Mesenchymal stem cell (in vitro differentiated cells and primary cell): ENCODE data around the gene CLSTN1.

Experiments
- DNase-seq: peaks from one replicate; pipeline ENCODE4 v3.0.0-alpha.2; 2013
- H2AFZ ChIP-seq: one replicate; pipeline ENCODE4 v1.6.1; 2013; ENCODE audit warnings: low read depth, mild to moderate bottlenecking, control low read depth, inconsistent platforms, low read length, moderate library complexity
- H2AK5ac ChIP-seq: 2 replicates; pipeline ENCODE4 v1.6.1; 2013; ENCODE audit warnings: low read length, moderate library complexity, mild to moderate bottlenecking, inconsistent platforms; ENCODE audit not compliant: severe bottlenecking
- H2BK120ac ChIP-seq: one replicate; pipeline ENCODE4 v1.6.1; 2013; ENCODE audit warnings: low read depth, mild to moderate bottlenecking, inconsistent platforms, low read length, moderate library complexity
- H2BK12ac ChIP-seq, 2 experiments: one replicate each; pipeline ENCODE4 v1.6.1; 2013; ENCODE audit warnings: inconsistent platforms in 2 of 2, low read length in 2 of 2, mild to moderate bottlenecking in 2 of 2, moderate library complexity in 2 of 2, control low read depth in 1 of 2
- H2BK15ac ChIP-seq: one replicate; pipeline ENCODE4 v1.6.1; 2013; ENCODE audit warnings: mild to moderate bottlenecking, low read depth, inconsistent platforms; ENCODE audit not compliant: poor library complexity, severe bottlenecking
- H2BK5ac ChIP-seq: 2 replicates; pipeline ENCODE4 v1.6.1; 2013; ENCODE audit warnings: low read depth, mild to moderate bottlenecking, low read length, control low read depth, inconsistent platforms; ENCODE audit not compliant: poor library complexity, severe bottlenecking
- H3K14ac ChIP-seq, 2 experiments: one replicate each; pipeline ENCODE4 v1.6.1; 2013; ENCODE audit warnings: inconsistent platforms in 2 of 2, low read length in 2 of 2, control low read depth in 1 of 2, mild to moderate bottlenecking in 1 of 2, moderate library complexity in 1 of 2
- H3K18ac ChIP-seq, 2 experiments: one replicate each; pipeline ENCODE4 v1.6.1; 2013; ENCODE audit warnings: inconsistent platforms in 2 of 2, low read length in 2 of 2, control low read depth in 1 of 2, low read depth in 1 of 2, mild to moderate bottlenecking in 1 of 2
- H3K23ac ChIP-seq, 2 experiments: one replicate each; pipeline ENCODE4 v1.6.1; 2013; ENCODE audit warnings: inconsistent platforms in 2 of 2, low read length in 2 of 2, mild to moderate bottlenecking in 2 of 2, moderate library complexity in 2 of 2, control low read depth in 1 of 2
- H3K27ac ChIP-seq: 2 replicates; pipeline ENCODE4 v1.5.1; 2013; ENCODE audit warnings: mild to moderate bottlenecking, moderate library complexity, low read length, control low read depth, inconsistent platforms; ENCODE audit not compliant: poor library complexity, severe bottlenecking
- H3K27me3 ChIP-seq, 2 experiments: 2 replicates each; pipeline versions ENCODE4 v1.6.1 to v1.7.0; 2013; ENCODE audit warnings: low read length in 2 of 2, mild to moderate bottlenecking in 2 of 2, moderate library complexity in 2 of 2, control low read depth in 1 of 2, inconsistent platforms in 1 of 2; ENCODE audit not compliant: control insufficient read depth in 1 of 2, insufficient read depth in 1 of 2
- H3K36me3 ChIP-seq, 2 experiments: 2 replicates each; pipeline versions ENCODE4 v1.6.1 to v1.7.0; 2013; ENCODE audit warnings: low read length in 2 of 2, control low read depth in 1 of 2, inconsistent platforms in 1 of 2, low read depth in 1 of 2, mild to moderate bottlenecking in 1 of 2; ENCODE audit not compliant: insufficient read depth in 2 of 2, control insufficient read depth in 1 of 2
- H3K4ac ChIP-seq, 2 experiments: one replicate each; pipeline ENCODE4 v1.6.1; 2013; ENCODE audit warnings: inconsistent platforms in 2 of 2, low read length in 2 of 2, mild to moderate bottlenecking in 2 of 2, moderate library complexity in 2 of 2, control low read depth in 1 of 2, low read depth in 1 of 2
- H3K4me1 ChIP-seq: 2 replicates; pipeline ENCODE4 v1.6.1; 2013; ENCODE audit warnings: low read depth, low read length, control low read depth; ENCODE audit not compliant: control insufficient read depth, insufficient read depth
- H3K4me2 ChIP-seq: 2 replicates; pipeline ENCODE4 v1.6.1; 2013; ENCODE audit warnings: low read length, mild to moderate bottlenecking, inconsistent platforms; ENCODE audit not compliant: poor library complexity, severe bottlenecking
- H3K4me3 ChIP-seq, 2 experiments: 2 replicates each; pipeline versions ENCODE4 v1.5.1 to v1.7.0; 2013; ENCODE audit warnings: low read length in 2 of 2, mild to moderate bottlenecking in 2 of 2, control low read depth in 1 of 2, low read depth in 1 of 2; ENCODE audit not compliant: insufficient read depth in 1 of 2
- H3K79me1 ChIP-seq: replicated peaks from 2 replicates; pipeline ENCODE4 v1.6.1; 2013; ENCODE audit warnings: mild to moderate bottlenecking, control low read depth, low read length, inconsistent platforms; ENCODE audit not compliant: poor library complexity, severe bottlenecking
- H3K9ac ChIP-seq: 2 replicates; pipeline ENCODE4 v1.7.0; 2013; ENCODE audit warnings: mild to moderate bottlenecking, low read length, moderate library complexity
- H3K9me3 ChIP-seq: 2 replicates; pipeline ENCODE4 v1.7.0; 2013; ENCODE audit warnings: mild to moderate bottlenecking, low read length; ENCODE audit not compliant: control insufficient read depth
- H4K8ac ChIP-seq: one replicate; pipeline ENCODE4 v1.6.1; 2013; ENCODE audit warnings: inconsistent platforms, mild to moderate bottlenecking, low read length, moderate library complexity
- H4K91ac ChIP-seq: one replicate; pipeline ENCODE4 v1.6.1; 2013; ENCODE audit warnings: mild to moderate bottlenecking, low read length, inconsistent platforms
- WGBS: methylation state at CpG from one replicate; pipeline ENCODE4 v1.1.7; 2013; ENCODE audit warnings: mixed read lengths; 5-methylcytosine and 5-hydroxymethylcytosine counted together

CLSTN1 gene

DNA sequence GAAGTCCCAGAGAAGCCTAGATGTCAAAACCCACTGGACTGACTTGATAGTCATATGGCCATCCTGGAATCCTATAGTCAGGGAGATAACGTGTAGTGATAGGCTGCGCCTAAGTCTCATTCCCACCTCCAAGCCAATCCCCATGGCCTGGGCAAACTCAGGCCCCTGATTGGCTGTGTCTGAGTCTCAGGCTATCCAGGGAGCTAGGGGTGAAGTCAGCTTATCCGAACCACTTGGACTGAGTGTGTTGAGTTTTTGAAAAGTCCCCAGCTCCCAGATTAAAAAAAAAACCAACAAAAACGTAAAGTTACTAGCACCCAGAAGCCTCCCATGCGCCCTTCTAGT is 120.6 kb downstream of the CLSTN1 start:
- DNase-seq, result no peak
- H2BK12ac ChIP-seq, result no peak overlapping the region
- peaks cover 0 to 13% of the 10 kb centered on the region in 2 experiments for H3K36me3 ChIP-seq
- H3K79me1 ChIP-seq, result peaks cover 19% of the 10 kb centered on the region
- no peak overlapping the region for H3K9ac ChIP-seq
- no peak overlapping the region for H3K27ac ChIP-seq
- H4K8ac ChIP-seq, result no peak overlapping the region
- no peak overlapping the region for H2AK5ac ChIP-seq
- no peak overlapping the region for H3K4me3 ChIP-seq
- H3K18ac ChIP-seq, result no peak overlapping the region
- WGBS, result 97% methylated on average over 3 of the region's 5 CpGs
- H3K4me1 ChIP-seq, result peaks cover 30% of the 10 kb centered on the region
- H3K4ac ChIP-seq, result no peak overlapping the region
- H2BK15ac ChIP-seq, result no peak overlapping the region
- no peak overlapping the region for H2BK5ac ChIP-seq
- no peaks in the 10 kb centered on the region for H3K9me3 ChIP-seq
- no peak overlapping the region for H2BK120ac ChIP-seq
- H4K91ac ChIP-seq, result no peak overlapping the region
- no peak overlapping the region for H3K14ac ChIP-seq
- H3K23ac ChIP-seq, result no peak overlapping the region
- no peak overlapping the region for H3K4me2 ChIP-seq
- no peaks in the 10 kb centered on the region for H3K27me3 ChIP-seq
- H2AFZ ChIP-seq, result no peak overlapping the region

DNA sequence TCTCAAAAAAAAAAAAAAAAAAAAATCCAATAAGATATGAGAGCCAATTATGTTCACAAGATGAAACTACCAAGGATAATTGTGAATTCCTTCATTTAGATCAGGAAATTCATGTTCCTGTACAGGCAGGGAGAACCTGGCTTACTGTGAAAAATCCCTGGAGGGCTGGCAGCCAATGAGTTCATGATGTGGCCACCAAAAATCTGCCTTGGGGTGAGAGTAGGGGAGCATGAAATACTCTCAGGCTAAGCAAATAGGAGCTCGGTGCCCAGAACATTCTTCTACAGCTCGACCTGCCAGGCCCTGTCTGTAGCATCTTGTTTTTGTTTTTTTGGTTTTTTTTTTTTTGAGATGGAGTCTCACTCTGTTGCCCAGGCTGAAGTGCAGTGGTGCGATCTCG is 122.1 kb downstream of the CLSTN1 start:
- Histone ChIP-seq H3K14ac (no peak overlapping the region), H3K9me3 (no peaks in the 10 kb centered on the region), H3K23ac (no peak overlapping the region), H2BK12ac (no peak overlapping the region), H4K91ac (no peak overlapping the region), H2AK5ac (peak overlapping the region; percentile 86), H3K27ac (no peak overlapping the region), H3K18ac (no peak overlapping the region), H3K27me3 (no peaks in the 10 kb centered on the region), H4K8ac (no peak overlapping the region), H3K79me1 (peaks cover 17% of the 10 kb centered on the region), H3K4me3 (no peak overlapping the region), H3K9ac (no peak overlapping the region), H2BK15ac (no peak overlapping the region), H3K36me3 (peaks cover 0 to 18% of the 10 kb centered on the region in 2 experiments), H2AFZ (no peak overlapping the region), H3K4ac (no peak overlapping the region), H2BK5ac (no peak overlapping the region), H3K4me2 (no peak overlapping the region), H3K4me1 (peaks cover 34% of the 10 kb centered on the region), H2BK120ac (no peak overlapping the region)
- 90% methylated on average over 4 of the region's 4 CpGs for WGBS
- no peak for DNase-seq

DNA sequence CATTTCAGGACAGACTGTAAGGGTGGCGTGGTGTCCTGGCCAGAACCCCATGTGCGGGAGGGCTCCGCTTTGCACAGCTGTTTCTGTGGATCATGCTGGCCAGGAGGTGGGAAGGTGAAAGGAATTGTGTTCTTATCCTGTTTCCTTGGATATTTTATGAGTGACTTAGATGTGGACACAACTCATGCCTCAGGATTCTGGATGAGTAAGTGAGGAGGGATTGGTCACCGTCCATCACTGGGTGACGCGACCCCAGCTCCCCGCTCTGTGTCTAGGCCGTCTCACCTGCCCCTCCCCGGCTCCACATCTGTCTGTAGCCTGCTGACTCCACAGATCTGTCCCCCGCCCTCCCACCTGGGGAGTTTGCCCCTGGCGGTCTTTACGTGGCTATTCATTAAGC is 123.4 kb downstream of the CLSTN1 start:
- Histone ChIP-seq H3K4me3 (no peak overlapping the region), H3K18ac (no peak overlapping the region), H2AFZ (no peak overlapping the region), H3K27me3 (no peaks in the 10 kb centered on the region), H3K79me1 (peaks cover 17% of the 10 kb centered on the region), H2BK12ac (no peak overlapping the region), H3K4ac (peak overlapping the region in 1 of 2 experiments; percentile 9), H3K4me1 (peaks cover 30% of the 10 kb centered on the region), H2BK120ac (no peak overlapping the region), H3K9me3 (no peaks in the 10 kb centered on the region), H3K4me2 (peak overlapping the region; percentile 36), H2BK5ac (no peak overlapping the region), H4K91ac (no peak overlapping the region), H2BK15ac (no peak overlapping the region), H3K14ac (no peak overlapping the region), H3K36me3 (peaks cover 0 to 18% of the 10 kb centered on the region in 2 experiments), H4K8ac (peak overlapping the region; percentile 66), H3K23ac (no peak overlapping the region), H3K9ac (peak overlapping the region; percentile 40), H2AK5ac (peak overlapping the region; percentile 81), H3K27ac (peak overlapping the region; percentile 86)
- WGBS, result 29% methylated on average over 12 of the region's 12 CpGs
- DNase-seq, result peak; percentile 75

DNA sequence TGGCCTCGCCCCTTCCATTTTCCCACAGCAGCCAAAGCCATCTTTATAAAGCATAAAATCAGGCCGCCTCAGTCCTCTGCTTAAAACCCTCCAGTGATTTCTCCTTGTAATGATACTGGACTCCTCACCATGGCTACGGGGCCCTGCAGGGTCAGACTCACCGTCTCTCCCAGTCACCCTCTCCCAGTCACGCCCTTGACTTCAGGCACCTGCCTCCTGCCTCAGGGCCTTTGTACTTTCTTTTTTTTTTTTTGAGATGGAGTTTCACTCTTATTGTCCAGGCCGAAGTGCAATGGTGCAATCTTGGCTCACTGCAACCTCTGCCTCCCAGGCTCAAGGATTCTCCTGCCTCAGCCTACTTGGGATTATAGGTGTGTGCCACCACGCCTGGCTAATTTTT is 124.4 kb downstream of the CLSTN1 start:
- no peak overlapping the region for H2BK12ac ChIP-seq
- no peaks in the 10 kb centered on the region for H3K27me3 ChIP-seq
- no peak overlapping the region for H2BK15ac ChIP-seq
- no peak overlapping the region for H3K4me2 ChIP-seq
- H3K79me1 ChIP-seq, result peaks cover 17% of the 10 kb centered on the region
- H4K91ac ChIP-seq, result no peak overlapping the region
- no peak overlapping the region for H4K8ac ChIP-seq
- no peak overlapping the region for H2BK5ac ChIP-seq
- H3K36me3 ChIP-seq, result peaks cover 0 to 18% of the 10 kb centered on the region in 2 experiments
- 92% methylated on average over 7 of the region's 7 CpGs for WGBS
- H3K23ac ChIP-seq, result no peak overlapping the region
- DNase-seq, result no peak
- H3K18ac ChIP-seq, result no peak overlapping the region
- H2AFZ ChIP-seq, result no peak overlapping the region
- H3K4me1 ChIP-seq, result peaks cover 26% of the 10 kb centered on the region
- H2BK120ac ChIP-seq, result no peak overlapping the region
- H3K4me3 ChIP-seq, result no peak overlapping the region
- H3K14ac ChIP-seq, result no peak overlapping the region
- H3K9ac ChIP-seq, result no peak overlapping the region
- no peaks in the 10 kb centered on the region for H3K9me3 ChIP-seq
- H3K4ac ChIP-seq, result no peak overlapping the region
- H3K27ac ChIP-seq, result peak overlapping the region; percentile 12
- H2AK5ac ChIP-seq, result no peak overlapping the region
